IPS DF 19.7 (cell line): ENCODE measurements around the gene CBFA2T3.

Source experiments
- DNase-seq: peaks from one replicate; pipeline ENCODE4 v3.0.0-alpha.2; 2013; ENCODE audit warnings: low read depth, low spot score

The CBFA2T3 gene

DNA sequence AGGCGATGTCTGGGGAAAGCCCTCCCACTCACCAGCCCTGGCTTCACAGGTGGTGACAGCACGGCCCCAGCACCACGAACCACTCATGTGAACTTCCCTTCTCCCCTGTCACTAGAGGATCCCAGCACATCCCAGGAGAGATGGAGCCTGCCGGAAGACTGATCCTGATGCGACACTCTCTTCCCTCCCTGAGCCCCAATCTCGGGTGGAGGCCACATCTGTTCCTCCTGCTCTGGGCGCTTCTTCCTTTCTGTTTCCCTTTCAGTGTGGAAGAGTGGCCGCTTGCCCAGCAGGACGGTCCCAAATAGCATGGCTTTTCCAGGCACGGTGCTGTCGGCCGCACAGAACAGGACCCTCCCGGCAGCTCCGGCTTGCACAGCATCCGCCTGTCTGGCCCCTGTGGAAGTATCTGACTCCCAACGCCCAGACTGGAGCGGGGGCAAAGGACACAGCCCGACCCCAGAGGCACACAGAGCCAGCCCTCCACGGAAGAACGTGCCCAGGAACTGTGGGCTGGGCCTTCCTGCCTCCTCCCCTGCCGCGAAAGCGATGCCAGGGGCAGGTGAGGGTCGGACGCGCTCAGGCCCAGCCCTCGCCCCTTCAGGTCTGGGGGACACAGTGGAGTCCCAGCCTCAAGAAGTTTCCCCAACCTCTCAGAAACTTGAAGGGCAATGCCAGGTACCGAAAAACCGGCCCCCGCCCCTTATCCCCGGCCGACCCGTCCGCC lies 37.6 kb downstream of the CBFA2T3 start:
- DNase-seq, result no peak

DNA sequence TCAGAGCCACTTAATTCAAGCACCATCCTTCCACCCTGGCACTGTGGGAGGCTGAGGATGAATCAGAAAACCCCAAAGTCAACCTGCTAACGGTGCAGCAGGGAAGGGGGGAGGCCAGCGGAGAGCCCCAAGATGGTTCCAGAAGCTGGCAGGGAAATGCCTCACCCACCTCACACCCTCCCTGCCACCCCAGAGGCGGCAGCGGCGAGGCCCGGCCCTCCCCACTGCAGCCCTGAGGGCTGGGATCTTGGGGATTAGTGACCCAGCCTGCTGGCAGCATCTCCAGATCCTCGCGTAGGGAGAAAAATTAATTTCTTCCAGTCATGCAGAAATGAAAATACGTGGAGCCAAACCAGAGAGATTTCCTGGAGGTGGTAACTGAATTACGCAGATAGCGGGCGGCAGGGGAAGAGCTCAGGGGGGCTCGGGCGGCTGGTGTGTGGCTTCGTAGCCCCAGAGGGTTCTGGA lies 38.2 kb downstream of the CBFA2T3 start:
- no peak for DNase-seq

DNA sequence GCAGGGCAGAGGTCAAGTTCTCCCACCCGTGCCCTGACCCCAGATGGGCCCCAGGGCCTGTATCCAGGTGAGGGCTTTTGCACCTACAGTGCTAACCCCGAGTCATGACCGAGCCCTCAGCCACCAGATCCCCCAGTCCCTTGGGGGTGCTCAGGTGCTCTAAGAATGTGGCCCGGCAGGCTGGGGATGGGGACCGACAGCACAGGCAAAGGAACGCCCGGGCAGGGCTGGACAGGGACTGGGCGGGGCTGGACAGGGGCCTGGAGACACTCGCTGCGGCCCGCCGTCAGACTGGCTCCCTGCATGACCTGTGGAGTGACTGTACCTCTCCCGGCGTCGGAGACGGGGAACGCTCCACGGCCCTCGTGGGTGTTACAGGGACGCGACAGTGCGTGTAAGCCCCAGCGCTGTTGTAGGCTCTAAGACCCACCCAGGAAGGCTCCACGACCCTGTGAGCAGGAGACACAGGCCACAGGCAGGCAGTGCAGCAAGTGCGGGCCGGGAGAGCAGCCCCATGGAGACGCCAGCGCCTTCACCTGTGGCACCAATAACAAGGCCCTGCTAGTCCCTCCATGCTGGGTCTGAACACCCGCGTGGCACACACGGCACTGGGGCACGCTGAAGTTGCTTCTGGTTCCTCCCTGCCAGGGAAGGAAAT lies 38.8 kb downstream of the CBFA2T3 start:
- DNase-seq, result no peak

DNA sequence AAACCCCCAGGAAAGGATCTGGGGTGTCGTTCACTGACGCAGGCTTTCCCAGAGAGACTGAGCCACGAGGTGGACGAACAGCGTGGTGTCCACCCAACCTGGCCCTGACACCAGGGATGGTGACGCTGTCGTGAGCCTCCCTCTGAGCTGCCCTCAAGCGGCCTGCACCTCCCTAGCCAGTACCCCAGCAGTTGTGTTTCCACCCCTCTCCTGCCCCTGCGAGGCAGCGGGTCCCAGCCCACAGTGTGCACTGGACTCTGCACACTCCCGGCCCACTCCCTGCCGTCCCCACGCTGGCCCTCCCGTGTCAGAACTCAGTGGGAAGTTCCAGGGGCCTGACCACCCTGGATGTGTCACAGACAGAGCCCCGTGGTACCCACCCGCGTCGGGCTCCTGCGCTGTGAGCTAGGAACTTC lies 39.8 kb downstream of the CBFA2T3 start:
- no peak for DNase-seq

DNA sequence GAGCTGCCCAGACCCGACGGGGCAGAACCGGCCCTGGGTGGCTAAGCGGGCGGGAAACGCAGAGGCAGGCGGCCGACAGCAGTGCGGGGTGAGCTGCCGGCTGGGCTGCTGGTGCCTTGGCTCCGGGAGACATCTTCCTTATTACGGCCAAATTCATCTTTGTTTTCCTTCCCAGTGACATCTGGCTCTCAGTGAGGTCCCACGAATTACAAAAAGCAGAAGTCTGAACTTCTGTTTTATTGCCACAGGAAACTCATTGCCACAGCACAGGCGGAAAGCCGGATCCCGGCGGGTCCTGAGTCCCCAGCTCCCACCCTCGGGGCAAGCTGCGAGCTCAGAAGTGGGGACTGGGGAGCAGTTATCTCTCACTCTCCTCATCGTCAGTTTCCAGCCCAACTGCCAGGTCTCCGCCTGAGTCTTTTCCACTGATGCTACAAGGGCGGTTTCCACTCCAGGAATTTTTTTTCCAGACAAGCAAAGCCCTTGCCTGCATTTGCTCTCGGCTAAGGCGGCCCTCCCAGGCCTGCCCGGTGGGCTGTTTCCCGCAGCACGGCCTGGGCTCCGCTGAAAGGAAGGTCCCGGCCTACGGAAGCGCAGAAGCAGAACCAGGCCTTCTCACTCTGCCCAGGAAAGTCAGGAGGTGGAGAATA lies 40.3 kb downstream of the CBFA2T3 start:
- no peak for DNase-seq

DNA sequence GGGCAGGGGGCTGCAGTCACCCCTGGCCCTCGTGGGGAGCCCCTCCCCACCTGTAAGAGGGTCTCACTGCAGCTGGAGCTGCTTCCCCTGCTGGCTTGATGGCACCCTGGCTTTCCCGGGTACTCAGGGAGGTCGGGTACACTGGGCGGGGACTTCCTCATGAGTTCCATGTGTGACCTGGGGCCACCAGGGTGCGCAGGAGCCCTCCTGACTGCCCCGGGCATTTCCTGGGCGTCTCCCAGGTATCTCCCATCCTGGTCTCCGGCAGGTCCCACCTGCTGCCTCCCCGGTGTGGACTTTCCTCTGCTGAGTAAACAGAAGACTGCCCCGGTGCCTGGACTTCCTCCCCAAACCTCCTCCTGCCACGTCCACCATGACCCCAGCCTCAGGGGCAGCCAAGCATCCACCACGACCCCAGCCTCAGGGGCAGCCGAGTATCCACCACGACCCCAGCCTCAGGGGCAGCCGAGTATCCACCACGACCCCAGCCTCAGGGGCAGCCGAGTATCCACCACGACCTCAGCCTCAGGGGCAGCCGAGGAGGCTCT lies 40.9 kb downstream of the CBFA2T3 start:
- no peak for DNase-seq

DNA sequence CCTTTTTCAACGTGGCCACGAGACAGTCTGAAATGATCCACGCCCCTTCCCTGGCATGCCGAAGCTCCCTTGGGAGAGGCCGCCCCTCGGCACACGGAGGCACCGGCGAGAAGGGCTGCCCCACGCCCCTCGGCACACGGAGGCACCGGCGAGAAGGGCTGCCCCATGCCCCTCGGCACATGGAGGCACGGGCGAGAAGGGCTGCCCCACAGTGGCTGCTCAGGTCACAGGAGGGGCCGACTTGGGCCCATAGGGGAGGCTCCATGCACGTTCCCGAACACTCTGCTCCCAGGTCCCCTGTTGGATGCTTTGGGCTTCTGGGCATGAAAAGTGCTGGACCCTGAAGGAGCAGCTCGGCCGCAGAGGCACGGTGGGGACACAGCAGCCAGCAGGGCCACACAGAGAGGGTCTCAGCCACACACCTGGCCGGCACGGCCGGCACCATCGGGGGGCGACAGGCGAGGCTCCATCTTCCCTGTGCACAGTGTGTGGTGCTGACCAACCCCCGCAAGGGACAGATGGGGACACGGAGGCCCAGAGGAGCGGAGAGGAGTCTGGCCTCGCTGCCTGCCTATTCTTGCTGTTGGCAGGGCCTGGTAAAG lies 42.8 kb downstream of the CBFA2T3 start:
- DNase-seq, result no peak

DNA sequence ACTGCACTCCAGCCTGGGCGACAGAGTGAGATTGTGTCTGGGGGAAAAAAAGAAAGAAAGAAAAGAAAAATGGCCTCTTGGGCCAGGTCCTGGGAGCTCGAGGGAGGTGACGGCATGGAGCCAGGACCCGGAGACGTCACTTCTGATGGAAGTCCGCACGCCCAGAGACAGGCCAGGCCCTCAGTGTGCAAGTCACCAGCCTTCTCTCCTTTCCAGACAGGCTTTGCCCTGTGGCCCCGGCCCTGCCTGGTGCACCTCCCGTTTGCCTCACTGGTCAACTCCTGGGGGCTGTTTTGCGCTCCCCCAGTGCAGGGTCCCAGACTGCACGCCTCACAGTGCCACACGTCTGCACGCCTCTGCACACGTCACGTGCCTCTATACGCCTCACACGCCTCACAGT lies 44.1 kb downstream of the CBFA2T3 start:
- DNase-seq, result no peak

DNA sequence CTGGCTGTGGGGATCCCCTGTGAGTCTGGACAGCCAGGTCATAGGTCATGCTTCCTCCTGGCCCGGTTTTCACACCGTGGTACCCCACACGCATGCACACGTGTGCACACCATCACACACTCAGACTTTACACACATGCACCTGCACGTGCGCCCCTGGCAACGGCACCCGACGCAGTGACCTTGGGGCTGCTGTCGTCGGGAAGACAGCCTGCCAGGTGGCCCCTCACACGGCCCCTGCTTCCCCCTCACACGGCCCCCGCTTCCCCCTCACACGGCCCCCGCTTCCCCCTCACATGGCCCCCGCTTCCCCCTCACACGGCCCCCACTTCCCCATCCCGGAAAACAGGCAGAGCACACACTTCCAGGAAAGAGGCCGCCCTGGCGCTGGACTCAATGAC lies 45.1 kb downstream of the CBFA2T3 start:
- no peak for DNase-seq

DNA sequence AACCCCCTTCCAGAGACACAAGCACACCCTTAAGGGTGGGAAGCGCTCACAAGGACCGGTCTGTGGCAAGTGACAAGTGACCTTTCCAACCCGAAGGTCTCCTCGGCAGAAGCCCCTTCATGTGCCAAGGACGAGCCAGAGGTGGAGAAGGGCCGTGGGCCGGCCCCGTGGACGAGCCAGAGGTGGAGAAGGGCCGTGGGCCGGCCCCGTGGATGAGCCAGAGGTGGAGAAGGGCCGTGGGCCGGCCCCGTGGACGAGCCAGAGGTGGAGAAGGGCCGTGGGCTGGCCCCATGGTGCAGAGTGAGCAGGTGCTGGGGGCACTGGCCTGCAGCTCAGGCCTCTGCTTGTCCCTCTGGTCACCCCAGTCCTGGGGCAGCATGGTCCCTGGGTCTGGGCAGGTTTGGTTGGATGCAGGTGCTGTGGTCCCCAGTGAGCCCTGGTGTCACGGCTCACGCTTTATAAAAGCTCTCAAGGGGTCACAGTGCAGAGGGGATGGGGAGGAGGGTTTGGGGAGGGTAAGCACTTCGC lies 45.6 kb downstream of the CBFA2T3 start:
- no peak for DNase-seq

DNA sequence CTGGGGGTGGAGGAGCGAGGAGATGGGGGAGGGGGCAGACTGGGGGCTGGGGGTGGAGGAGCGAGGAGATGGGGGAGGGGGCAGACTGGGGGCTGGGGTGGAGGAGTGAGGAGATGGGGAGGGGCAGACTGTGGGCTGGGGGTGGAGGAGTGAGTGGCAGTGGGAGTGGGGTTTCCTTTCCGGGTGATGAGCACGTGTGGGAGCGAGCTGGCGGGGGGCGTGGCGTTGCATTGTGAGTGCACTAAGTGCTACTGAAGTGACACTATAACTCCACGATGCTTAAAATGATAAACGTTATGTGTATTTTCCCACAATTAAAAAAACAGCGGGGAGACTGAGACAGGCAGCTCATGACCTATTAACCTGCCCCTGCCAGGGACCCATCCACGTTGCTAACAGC lies 46.3 kb downstream of the CBFA2T3 start:
- DNase-seq, result no peak

DNA sequence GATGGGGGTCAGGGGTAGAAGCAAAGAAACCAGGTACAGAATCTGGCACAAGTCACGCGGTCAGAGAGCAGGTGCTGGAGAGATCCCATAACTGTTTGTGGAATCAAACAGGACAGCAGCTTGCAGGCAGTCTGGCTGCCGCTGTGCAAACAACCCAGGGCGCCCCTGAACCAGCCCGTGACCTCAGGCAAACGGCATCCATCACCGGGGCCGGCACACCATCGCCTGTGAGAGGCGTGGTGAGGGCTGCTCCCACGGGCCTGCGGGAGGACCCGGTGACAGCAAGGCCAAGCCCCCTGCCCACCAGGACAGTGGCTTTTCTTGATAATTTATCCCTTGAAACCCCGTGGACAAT lies 47.9 kb downstream of the CBFA2T3 start:
- no peak for DNase-seq

DNA sequence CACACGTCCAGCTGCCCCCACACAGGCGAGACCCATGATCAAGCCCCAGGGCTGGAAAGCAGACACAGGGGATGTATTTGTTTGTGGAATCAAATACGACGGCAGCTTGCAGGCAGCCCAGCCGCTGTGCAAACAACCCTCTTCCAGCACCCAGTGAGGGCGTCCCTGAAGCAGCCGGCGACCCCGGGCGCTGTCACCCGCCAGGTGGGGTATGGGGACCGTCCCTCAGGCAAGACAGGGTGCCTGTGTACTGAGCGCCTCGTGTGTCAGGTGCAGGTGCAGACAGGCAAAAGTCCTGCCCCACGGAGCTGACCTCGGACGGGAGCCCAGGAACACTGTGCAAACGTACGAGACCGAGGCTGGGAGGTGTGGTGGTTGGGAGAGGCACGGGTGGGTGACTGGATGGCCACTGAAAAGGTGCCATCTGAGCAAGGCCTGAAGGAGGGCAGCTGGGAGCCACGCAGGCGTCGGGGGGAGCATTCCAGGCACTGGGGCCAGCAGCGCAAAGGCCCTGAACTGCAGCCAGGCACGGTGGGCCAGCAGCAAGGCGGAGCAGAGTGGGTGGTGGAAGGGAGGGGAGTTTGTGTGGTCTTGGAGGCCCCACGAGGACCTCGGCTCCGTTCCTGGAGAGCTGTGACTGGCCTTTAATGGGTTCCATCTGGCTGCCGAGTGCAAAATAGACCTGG lies 48.5 kb downstream of the CBFA2T3 start:
- no peak for DNase-seq

DNA sequence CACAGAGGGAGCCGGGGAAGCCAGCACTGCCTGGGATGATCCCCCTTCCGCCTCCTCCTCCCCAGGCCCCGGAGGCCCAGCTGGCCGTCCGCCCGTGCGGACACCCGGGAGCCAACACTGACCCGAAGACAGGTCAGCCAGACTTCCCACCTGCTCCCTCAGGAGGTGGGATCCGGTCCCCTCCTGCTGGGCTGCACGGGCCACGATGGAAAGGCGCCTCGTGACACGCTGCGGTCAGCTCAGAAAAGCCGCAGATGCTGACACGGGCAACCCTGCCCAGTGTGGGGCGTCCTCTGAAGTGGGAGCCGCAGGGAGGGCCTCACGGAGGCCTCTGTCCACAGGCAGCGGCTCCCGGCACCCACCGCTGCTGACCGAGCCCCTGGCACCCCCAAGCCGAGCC lies 49.3 kb downstream of the CBFA2T3 start:
- no peak for DNase-seq

DNA sequence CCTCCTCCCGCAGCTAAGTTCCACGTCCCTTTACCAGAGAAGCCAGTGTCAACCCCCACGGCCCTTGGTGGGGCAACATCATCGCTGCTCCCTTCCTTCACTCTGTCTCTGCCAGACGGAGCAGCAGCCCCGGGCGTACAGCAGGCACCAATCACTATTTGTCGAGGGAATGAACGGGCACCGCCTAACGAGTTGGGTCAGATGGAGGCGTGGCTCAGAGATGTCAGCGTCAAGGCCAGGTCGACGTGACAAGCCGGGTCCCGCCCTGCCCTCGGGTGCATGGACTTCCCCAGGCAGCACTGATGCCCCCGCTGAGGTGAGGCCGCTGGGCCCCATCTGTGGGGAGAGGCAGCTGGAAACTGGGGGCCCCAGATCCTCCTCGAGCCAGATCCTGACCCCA lies 50.0 kb downstream of the CBFA2T3 start:
- DNase-seq, result no peak

DNA sequence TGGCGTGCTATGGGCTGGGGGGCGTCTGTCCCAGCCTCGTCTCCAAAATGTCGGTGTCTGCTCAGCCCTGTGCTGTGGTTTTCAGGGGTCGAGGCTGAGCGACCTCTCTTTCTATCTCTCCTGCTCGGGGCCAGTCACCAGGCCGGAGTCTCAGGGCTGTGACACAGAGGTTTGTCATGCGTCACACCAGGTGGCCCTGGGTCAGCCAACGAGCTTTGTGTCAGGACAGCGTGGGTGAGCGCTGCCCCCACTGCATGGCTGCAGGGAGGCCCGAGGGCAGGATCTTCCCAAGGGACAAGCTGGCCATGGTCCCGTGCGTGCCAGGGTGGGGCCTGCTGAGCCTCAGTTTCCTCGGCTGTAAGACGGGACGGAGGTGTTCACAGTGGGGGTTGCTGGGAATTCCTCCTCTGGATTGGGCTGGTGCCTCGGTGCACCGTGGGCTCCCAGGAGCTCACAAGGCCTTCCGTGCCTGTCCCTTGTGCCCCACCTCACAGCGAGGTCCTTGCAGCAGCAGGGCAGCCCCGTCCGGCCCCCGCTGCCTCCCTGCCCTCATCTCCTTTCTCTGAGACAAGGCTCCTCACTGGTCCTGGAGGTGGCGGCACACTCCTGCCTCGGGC lies 50.5 kb downstream of the CBFA2T3 start:
- no peak for DNase-seq

DNA sequence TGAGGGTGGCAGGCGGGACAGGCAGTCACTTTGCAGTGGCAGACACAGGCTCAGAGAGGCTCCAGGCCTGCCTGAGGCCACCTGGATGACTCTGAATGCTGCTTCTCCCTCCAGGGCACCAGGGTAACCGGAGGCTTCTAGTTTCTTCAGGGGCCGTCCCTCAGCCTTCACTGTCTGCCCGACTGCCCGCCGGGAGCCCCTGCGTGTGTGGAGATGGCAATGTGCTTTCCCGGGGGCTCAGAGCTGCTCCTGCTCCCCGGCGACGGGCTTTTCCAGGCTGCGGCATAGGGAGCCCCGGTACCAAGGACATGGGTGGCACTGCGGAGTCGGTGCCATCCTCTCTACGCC lies 51.5 kb downstream of the CBFA2T3 start:
- no peak for DNase-seq

DNA sequence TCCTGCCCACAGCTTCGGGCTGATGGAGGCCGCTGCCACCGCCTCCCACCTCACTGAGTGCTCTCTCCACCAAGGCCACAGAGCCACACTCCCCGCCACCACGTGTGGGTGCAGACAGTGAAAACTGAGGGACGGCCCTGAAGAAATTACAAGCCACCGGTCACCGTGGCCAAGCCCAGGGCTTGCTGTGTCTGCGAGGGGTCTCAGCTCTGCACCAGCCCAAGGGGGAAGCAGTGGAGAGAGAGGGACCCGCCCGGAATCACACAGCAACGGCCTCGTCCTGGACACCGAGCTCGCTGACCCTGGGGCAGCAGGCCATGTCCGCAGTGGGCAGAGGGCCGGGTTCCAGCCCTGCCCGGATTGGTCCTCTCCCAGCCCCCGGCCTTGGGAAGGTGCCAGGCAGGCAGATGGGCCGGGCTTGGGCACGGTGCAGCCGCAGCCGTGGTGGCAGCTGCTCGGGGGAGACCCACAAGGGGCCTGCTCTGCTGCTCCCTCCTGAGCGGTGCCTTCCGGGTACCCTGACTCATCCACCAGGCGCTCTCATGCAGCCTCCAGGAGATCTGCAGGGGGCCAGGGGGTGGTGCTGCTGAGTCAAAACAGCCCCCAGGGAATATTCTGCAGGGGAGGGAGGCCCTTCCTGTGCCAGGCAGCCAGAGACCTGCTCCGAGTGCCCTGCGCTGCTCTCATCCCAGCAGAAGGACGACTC lies 52.0 kb downstream of the CBFA2T3 start:
- no peak for DNase-seq

DNA sequence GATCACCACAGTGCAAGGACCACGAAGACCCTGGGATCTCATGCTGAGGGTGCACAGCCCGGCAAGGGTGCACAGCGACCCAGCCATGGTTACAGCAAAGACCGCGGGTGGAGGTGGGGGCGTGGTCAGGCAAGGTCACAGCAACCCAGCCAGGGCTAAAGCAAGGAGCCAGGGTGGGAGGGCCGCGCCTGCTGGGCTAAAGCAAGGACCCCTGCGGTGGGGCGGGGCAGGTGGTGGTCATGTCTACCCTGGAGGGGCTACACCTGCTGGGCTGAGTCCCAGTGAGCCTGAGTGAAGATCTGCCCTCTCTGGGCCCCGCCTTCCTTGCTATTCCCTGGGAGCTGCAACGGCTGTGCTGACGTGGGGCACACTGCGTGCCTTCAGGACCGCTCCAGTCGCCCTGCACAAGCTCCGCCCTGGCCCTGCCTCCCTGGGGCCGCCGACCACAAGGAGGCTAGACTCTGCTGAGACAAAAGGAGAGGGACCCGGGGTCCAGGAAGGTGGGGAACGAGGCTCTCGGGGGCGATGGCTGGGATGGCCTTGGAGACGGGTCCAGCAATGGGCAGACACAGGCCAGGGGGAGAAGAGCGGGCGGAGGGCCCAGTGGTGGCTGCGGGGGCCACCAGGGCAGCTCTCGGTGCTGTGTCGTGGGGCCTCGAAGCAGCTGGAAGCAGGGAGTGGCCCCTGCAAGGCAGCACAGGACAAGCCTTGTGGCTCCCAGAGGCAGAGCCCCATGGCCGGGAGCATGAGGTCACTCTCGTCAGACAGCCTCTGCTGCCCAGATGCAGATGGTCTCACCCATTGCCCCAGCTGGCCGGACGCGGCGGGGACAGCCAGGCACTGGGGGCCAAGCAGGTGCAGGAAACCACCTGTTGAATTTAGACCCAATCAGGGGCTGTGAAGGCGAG lies 52.8 kb downstream of the CBFA2T3 start:
- DNase-seq, result no peak
